ENCODE measurements around the gene AACS.
"Not testable (repeated sequence)": the region's sequence is repeated elsewhere in the genome, so short reads cannot be mapped to it uniquely, and the experiment has no call there.

AACS gene

GRCh38 chr12:125074294-125074693, 9.1 kb downstream of the AACS start:
- H3K4me3 ChIP-seq (replicated peaks; ENCODE audit: insufficient read depth, low read length); DNase-seq (ENCODE audit: low read depth in 1 of 2, low spot score in 1 of 2); H3K27me3 ChIP-seq (ENCODE audit: insufficient read depth, poor library complexity, severe bottlenecking); H3K27ac ChIP-seq (replicated peaks): not testable (repeated sequence)

DNA sequence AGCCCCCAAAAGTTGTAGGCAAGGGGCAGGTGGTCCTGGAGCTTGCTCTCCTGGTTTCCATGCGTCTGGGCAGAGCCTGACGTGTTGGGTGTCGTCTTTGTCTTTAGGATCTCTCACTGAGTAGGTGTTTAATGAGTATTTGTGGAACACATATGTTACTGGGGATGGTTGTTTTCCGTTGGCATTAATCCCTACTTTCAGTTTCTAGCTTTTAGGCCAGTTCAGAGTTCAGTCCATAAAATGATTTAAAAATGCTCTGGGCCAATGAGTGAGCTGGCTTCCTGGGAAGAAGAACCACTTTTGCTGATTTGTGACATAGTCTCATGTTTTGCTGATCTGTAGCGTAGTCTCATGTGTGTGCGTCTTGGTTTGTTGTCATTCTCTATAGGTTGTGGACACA, 10.9 kb downstream of the AACS start:
- DNase-seq (ENCODE audit: low read depth in 1 of 2, low spot score in 1 of 2) = no peak
- H3K27me3 ChIP-seq (ENCODE audit: insufficient read depth, poor library complexity, severe bottlenecking) = no peaks in the 10 kb centered on the region
- no peak overlapping the region for H3K4me3 ChIP-seq (replicated peaks; ENCODE audit: insufficient read depth, low read length)
- H3K27ac ChIP-seq (replicated peaks) = no peak overlapping the region
- TF ChIP-seq SPI1 (IDR thresholded peaks at IDR 0.05; ENCODE audit: borderline replicate concordance, low read depth) (no peak), CTCF (IDR thresholded peaks at IDR 0.05; ENCODE audit: insufficient read depth, low read length) (no peak), GABPA (IDR thresholded peaks at IDR 0.05; ENCODE audit: low read depth) (no peak), POLR2AphosphoS5 (IDR thresholded peaks at IDR 0.05; ENCODE audit: low read depth) (no peak)
- TF ChIP-seq, protein P1, sequence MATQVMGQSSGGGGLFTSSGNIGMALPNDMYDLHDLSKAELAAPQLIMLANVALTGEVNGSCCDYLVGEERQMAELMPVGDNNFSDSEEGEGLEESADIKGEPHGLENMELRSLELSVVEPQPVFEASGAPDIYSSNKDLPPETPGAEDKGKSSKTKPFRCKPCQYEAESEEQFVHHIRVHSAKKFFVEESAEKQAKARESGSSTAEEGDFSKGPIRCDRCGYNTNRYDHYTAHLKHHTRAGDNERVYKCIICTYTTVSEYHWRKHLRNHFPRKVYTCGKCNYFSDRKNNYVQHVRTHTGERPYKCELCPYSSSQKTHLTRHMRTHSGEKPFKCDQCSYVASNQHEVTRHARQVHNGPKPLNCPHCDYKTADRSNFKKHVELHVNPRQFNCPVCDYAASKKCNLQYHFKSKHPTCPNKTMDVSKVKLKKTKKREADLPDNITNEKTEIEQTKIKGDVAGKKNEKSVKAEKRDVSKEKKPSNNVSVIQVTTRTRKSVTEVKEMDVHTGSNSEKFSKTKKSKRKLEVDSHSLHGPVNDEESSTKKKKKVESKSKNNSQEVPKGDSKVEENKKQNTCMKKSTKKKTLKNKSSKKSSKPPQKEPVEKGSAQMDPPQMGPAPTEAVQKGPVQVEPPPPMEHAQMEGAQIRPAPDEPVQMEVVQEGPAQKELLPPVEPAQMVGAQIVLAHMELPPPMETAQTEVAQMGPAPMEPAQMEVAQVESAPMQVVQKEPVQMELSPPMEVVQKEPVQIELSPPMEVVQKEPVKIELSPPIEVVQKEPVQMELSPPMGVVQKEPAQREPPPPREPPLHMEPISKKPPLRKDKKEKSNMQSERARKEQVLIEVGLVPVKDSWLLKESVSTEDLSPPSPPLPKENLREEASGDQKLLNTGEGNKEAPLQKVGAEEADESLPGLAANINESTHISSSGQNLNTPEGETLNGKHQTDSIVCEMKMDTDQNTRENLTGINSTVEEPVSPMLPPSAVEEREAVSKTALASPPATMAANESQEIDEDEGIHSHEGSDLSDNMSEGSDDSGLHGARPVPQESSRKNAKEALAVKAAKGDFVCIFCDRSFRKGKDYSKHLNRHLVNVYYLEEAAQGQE (IDR thresholded peaks at IDR 0.05; ENCODE audit: insufficient replicate concordance, low read depth) = no peak

DNA sequence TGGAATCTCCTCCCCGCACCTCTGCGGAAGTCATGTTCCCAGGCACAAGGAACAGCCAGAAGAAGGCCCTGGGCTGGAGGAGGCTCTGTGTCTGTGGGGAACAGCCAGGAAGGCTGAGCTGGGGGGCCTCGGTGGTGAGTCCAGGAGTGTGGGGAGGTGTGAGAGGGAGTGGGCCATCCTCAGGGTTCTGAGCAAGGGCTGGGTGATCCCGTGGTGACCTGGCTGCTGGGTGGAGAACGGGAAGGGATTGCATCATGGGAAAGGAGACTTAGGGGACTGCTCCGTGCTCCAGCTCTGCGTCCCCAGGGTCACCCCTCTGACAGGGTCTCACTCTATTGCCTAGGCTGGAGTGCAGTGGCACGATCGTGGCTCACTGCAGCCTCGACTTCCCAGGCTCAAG, 13.8 kb downstream of the AACS start:
- TF ChIP-seq POLR2AphosphoS5 (IDR thresholded peaks at IDR 0.05; ENCODE audit: low read depth) (no peak), SPI1 (IDR thresholded peaks at IDR 0.05; ENCODE audit: borderline replicate concordance, low read depth) (no peak), CTCF (IDR thresholded peaks at IDR 0.05; ENCODE audit: insufficient read depth, low read length) (no peak), GABPA (IDR thresholded peaks at IDR 0.05; ENCODE audit: low read depth) (no peak)
- TF ChIP-seq, protein P1 (IDR thresholded peaks at IDR 0.05; ENCODE audit: insufficient replicate concordance, low read depth) = no peak
- no peak for DNase-seq (ENCODE audit: low read depth in 1 of 2, low spot score in 1 of 2)
- Histone ChIP-seq H3K4me3 (replicated peaks; ENCODE audit: insufficient read depth, low read length) (no peak overlapping the region), H3K27me3 (ENCODE audit: insufficient read depth, poor library complexity, severe bottlenecking) (no peaks in the 10 kb centered on the region), H3K27ac (replicated peaks) (no peak overlapping the region)

- no peak overlapping the region for H3K4me3 ChIP-seq (replicated peaks; ENCODE audit: insufficient read depth, low read length)
Observed at GRCh38 chr12:125079648-125080645, 14.7 kb downstream of the AACS start.

More at GRCh38 chr12:125079648-125080645, 14.7 kb downstream of the AACS start:
- TF ChIP-seq SPI1 (IDR thresholded peaks at IDR 0.05; ENCODE audit: borderline replicate concordance, low read depth) (no peak), GABPA (IDR thresholded peaks at IDR 0.05; ENCODE audit: low read depth) (no peak), CTCF (IDR thresholded peaks at IDR 0.05; ENCODE audit: insufficient read depth, low read length) (no peak)
- TF ChIP-seq, protein P1 (IDR thresholded peaks at IDR 0.05; ENCODE audit: insufficient replicate concordance, low read depth) = no peak
- Histone ChIP-seq H3K27me3 (ENCODE audit: insufficient read depth, poor library complexity, severe bottlenecking) (no peaks in the 10 kb centered on the region), H3K27ac (replicated peaks) (no peak overlapping the region)
- no peak for DNase-seq (ENCODE audit: low read depth in 1 of 2, low spot score in 1 of 2)

Data from HL-60 (cell line).